HG03045 (cell line): ENCODE measurements around the gene PYGO2.

Source experiments
- ATAC-seq: cut with Tn5 transposase; IDR thresholded peaks from one replicate; pipeline ENCODE4 v1.9.1; 2021; ENCODE audit warnings: mild to moderate bottlenecking, moderate library complexity; ENCODE audit not compliant: unreplicated experiment

The PYGO2 gene

GRCh38 chr1:154962795-154963330 is 1.3 kb upstream of the PYGO2 start:
- ATAC-seq, result no peak

- ATAC-seq, result peak; percentile 16
Observed at GRCh38 chr1:154962156-154962749, 671 bp upstream of the PYGO2 start.

DNA sequence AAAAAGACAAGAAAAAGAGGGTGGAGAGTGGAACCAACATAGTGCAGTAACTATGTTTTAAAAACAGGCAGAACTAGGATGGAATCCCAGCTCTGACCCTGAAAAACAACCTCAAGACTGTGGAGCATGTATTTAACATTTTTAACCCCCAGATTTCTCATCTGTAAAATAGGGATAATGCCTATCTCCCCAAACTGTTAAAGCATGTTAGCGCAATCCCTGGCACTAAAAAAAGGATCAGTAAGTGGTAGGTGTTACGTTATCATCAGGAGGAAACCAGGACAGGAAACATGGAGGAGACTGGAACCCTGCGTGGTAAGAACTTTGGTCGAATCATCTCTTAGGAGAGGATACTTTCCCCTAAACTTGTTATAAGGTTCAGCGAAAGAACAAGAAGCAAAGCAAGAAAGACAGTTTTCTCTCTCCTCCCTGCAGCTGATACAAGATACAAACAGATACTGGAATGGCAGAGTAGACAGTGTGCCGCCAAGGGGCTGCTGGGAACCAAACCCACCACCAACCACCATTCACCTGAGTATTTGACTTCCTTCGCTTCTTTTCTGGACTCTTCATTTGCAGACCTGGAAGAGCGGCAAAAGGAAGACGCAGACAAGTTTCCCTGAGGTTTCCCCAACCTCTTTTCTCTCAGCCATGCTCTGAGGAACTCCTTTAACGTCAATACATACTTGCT is 991 bp downstream of the PYGO2 start:
- ATAC-seq, result no peak

DNA sequence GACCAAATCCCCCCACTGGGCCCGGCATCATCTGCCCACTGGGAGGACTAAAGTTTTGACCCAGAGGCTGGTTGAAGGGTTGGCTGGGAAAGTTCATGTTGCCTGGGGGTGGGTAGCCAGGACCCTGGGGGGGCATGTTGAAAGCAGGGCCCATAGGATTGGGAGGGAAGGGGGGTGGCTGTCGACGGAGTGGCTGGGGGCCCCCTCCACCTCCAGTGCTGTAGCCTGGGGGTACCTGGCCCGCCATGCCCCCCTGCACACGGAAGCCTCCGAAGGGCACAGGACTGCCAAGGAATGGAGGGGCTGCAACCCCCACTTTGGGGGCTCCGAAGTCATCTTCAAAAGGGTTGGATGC is 2.2 kb downstream of the PYGO2 start:
- no peak for ATAC-seq

DNA sequence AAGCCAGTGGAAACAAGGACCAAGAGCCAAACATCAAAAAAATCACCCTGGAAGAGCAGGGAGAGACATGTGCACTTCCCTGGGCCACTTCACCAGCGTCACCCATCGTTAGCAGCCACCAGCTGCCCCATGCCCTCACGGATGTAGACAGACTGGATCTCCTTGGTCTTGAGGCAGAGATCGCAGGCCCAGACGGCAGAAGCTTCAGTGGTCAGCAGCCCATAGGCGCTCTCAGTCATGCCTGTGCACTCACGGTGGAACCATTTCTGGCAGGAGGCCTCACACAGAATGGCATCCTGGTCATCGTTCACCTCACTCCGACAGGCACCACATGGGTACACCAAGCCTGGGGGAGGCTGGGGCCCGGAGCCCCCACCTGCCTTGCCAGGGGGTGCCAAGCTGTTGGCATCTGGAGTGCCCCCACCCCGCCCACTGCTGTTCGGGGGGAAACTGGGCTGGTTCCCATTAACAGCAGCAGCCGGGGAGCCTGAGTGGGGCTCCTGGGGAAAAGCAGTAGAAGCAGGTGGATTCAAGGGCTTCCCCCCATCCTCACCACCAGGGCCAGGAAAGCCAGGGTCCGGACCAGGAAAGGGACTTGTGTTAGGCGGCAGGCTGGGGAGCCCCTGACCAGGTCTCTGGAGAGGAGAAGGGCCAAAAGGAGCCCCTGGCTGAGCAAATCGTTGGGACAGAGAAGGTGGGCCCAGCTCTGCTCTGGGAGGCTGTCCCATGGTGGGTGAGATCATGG is 2.7 kb downstream of the PYGO2 start:
- ATAC-seq, result no peak

DNA sequence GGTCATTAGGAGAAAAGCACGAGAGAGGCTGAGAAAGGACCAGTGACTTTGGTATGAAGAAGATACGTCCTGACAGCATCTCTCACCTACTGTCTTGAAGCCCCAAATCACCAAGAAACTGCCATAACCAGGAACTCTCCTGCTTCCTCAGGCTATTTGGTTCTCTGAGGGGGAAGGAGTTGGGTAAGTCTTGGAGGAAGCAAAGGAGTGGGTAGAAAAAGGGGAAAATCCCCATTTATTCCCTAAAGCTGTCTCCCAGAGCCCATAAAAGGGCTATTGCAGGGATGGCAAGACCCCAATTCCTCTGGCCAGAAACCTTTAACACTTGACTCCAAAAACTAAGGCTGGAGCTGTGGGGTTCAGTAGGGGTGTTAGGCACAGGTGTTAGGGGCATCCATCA is 3.5 kb downstream of the PYGO2 start:
- ATAC-seq, result no peak

GRCh38 chr1:154957091-154957657 is 4.4 kb downstream of the PYGO2 start:
- no peak for ATAC-seq

DNA sequence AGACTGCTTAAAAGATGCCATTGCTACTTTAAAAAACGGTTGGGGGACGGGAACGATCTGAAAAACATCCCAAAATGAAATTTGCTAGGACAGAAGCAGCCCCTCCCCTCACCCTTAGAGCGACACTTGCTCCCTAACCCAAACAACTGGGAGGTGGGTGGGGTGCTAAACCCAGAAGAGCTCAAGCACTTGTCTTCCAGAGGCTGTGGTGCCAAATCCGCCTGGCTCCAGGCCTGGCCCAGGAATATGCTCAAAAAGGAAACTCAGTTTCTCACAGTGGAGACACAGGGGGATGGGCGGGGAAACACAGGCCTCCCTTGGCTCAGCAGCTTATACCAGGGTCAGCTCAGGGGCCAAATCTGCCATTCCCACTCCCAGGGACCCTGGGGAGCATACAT is 5.0 kb downstream of the PYGO2 start:
- ATAC-seq, result no peak

- ATAC-seq, result no peak
Observed at GRCh38 chr1:154955718-154956543, 5.7 kb downstream of the PYGO2 start, which contains the start of gene PBXIP1. PBXIP1 (minus strand) TSS chr1:154956099; CDS start chr1:154953721, 2,378 bp downstream.

DNA sequence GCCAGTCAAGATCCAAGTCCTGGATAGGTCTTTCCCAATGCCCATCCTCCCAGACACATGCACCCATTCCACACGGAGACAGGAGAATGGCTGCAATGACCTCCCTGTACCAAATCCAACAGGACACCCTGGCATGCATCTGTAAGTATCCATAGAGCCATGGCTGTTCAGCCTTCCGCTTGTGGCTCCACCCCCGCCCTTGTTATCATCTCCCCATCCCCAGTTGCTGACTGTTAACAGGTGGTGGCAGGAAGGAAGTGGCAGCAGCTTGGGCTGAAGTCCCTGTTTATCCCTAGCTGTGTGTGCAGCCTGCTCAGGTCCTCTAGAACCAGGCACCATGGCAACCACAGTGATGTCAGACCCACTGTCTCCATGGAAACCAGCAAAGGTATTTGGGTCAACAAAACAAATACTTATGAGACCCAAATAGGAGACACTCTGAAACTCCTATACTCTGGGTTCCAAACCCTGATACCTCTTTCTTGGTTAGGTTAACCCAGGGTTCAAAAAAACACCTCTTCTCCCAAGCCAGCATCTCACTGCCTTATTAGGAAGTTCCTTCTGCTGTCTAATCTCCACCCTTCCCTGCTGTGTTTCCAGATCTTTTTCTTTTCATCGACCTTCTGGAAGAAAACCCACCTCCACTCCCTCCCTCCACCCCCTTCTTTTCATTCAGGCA is 6.4 kb downstream of the PYGO2 start:
- ATAC-seq, result peak; percentile 39

GRCh38 chr1:154954541-154954940 is 7.0 kb downstream of the PYGO2 start:
- no peak for ATAC-seq

GRCh38 chr1:154953611-154954038 is 8.0 kb downstream of the PYGO2 start:
- no peak for ATAC-seq

GRCh38 chr1:154952664-154953063 is 8.9 kb downstream of the PYGO2 start:
- no peak for ATAC-seq

GRCh38 chr1:154951901-154952657 is 9.5 kb downstream of the PYGO2 start:
- no peak for ATAC-seq

DNA sequence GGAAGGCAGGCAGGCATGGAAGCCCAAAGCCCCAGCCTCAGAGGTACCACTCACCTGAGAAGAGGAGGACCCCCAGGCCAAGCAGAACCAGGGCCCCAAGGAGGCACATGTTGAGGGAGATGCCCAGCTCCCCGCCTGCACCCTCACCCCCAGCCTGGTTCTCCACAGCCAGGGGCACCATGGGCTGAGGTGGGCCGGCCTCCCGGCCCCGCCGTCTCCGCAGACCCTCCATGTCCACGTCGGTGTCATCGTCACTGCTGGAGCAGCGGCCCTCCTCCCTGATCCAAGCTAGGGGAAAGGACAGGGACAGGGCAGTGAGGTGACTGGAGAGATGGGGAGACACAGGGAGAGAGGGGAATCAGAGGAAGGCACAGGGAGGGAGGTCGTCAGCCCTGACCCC is 13.5 kb downstream of the PYGO2 start:
- ATAC-seq, result no peak

- no peak for ATAC-seq
Observed at GRCh38 chr1:154945962-154946850, 15.4 kb downstream of the PYGO2 start.

DNA sequence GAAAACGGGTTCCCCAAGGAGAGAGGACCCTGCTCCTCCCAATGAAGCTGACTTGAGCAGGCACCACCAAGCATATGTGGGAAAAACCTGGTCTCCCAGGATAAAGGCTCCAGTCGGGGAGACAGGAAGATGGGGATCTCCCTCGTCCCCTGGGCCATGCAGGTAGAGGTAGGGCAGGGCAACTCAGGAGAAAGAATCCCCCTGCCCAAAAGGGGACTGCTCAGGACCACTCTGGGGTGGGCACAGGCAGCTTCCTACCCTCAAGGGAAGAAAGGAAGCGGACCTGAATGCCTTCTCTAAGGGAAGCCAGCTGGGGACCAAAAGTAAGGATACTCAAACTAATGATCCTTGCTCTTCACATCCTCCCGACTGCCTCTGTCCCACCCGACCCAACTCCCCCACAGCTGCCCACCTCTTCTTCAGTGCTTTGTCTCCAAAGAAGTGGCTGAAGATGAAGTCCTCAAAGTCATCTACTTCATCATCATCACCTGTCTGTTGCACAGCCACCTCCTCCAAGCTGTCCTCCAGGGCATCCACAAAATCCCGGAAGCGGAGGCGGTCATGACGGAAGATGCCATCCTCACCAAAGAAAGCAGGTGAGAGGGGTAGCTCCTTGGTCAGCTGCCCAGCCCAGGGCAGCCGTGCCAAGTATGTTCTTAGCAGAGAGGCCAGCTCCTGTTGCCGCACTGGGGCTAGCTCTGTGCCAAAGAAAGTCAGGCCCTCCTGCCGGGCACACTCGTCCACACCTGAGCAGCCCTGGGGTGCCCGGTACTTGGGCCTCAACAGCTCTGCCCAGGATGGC is 16.2 kb downstream of the PYGO2 start:
- no peak for ATAC-seq
